BJ (cell line): ENCODE data around the gene TPMT. TPM values are rescaled to one million over a fixed set of nuclear protein-coding genes. Genes with fewer than 3 reads are reported as not detected.
A peak's percentile ranks its signal among the peaks of the same experiment; 100 is the strongest.

Experiments used
- CTCF ChIA-PET: fragments of 350-600 bp; formaldehyde crosslinking; extraction: SDS; loops from one replicate; lab custom pipeline; 2021; ENCODE audit warnings: antibody characterized with exemption, inconsistent platforms; lab: Yijun Ruan, JAX
- POLR2A ChIA-PET: fragments of 300-600 bp; sonication (Branson Sonifier 250); formaldehyde crosslinking; extraction: SDS; loops from one replicate; lab custom pipeline; 2021; ENCODE audit warnings: antibody characterized with exemption; lab: Charles Lee
- DNase-seq: peaks from one replicate; pipeline ENCODE4 v3.0.0-alpha.2; 2011; ENCODE audit warnings: low read depth
- H3K27me3 ChIP-seq: 2 replicates; pipeline ENCODE4 v1.6.0; 2011; ENCODE audit warnings: low read length; ENCODE audit not compliant: control insufficient read depth, insufficient read depth
- H3K36me3 ChIP-seq: 2 replicates; pipeline ENCODE4 v1.5.1; 2011; ENCODE audit warnings: low read length; ENCODE audit not compliant: control insufficient read depth, insufficient read depth
- H3K4me3 ChIP-seq: 2 replicates; pipeline ENCODE4 v1.5.1; 2011; ENCODE audit warnings: low read depth, mild to moderate bottlenecking, control low read depth, low read length
- CTCF ChIP-seq: IDR thresholded peaks from 2 replicates; pipeline ENCODE4 v1.5.1; 2011; ENCODE audit warnings: low read depth, mild to moderate bottlenecking, control low read depth, inconsistent platforms, low read length, moderate library complexity; ENCODE audit not compliant: insufficient read depth
- polyA plus RNA-seq: library from polyadenylated mRNA; depleted of rRNA; stranded (reverse); fragments of >200 nt; gene quantifications from 2 replicates; pipeline ENCODE4 v1.2.3, GENCODE V29; 2011

TPMT gene
- polyA plus RNA-seq, 1 experiment: 10.9 TPM

GRCh38 chr6:18101873-18102272 is 53.0 kb downstream of the TPMT start:
- no peaks in the 10 kb centered on the region for H3K27me3 ChIP-seq
- CTCF ChIA-PET: interaction anchor here (0.7 to 1.7 kb wide), 3 partner anchors 9 to 284 kb away, joined by 3 read pairs; partner anchors contain the start of gene NHLRC1
- H3K4me3 ChIP-seq: no peak overlapping the region
- TF ChIP-seq CTCF: no peak
- POLR2A ChIA-PET: no interaction called here
- DNase-seq: no peak
- H3K36me3 ChIP-seq: no peaks in the 10 kb centered on the region

- Histone ChIP-seq H3K36me3 (no peaks in the 10 kb centered on the region), H3K4me3 (no peak overlapping the region), H3K27me3 (no peaks in the 10 kb centered on the region)
- POLR2A ChIA-PET: no interaction called here
- peak; percentile 14 for DNase-seq
- CTCF ChIA-PET: interaction anchor here (0.6 to 1.7 kb wide), 3 partner anchors 10 to 13 kb away, joined by 3 read pairs; no protein-coding TSS in a partner anchor
- TF ChIP-seq CTCF: no peak
These were observed 53.6 kb downstream of the TPMT start for GRCh38 chr6:18101271-18101670.

- DNase-seq: no peak
- POLR2A ChIA-PET: no interaction called here
- Histone ChIP-seq H3K4me3 (no peak overlapping the region), H3K27me3 (no peaks in the 10 kb centered on the region), H3K36me3 (no peaks in the 10 kb centered on the region)
- CTCF ChIA-PET: interaction anchor here (0.6 kb wide), 1 partner anchor 258 kb away, joined by 3 read pairs; no protein-coding TSS in a partner anchor
- TF ChIP-seq CTCF: no peak
These were observed 54.6 kb downstream of the TPMT start for GRCh38 chr6:18100296-18100695.

GRCh38 chr6:18099511-18099910 is 55.4 kb downstream of the TPMT start:
- Histone ChIP-seq H3K36me3 (no peaks in the 10 kb centered on the region), H3K27me3 (no peaks in the 10 kb centered on the region), H3K4me3 (no peak overlapping the region)
- CTCF ChIA-PET: no interaction called here
- TF ChIP-seq CTCF: no peak
- DNase-seq: no peak
- POLR2A ChIA-PET: no interaction called here

- POLR2A ChIA-PET: no interaction called here
- no peak overlapping the region for H3K4me3 ChIP-seq
These were observed 58.5 kb downstream of the TPMT start for GRCh38 chr6:18096423-18096822.

More at GRCh38 chr6:18096423-18096822, 58.5 kb downstream of the TPMT start:
- no peaks in the 10 kb centered on the region for H3K27me3 ChIP-seq
- no peaks in the 10 kb centered on the region for H3K36me3 ChIP-seq
- DNase-seq: no peak
- CTCF ChIA-PET: no interaction called here
- no peak for TF ChIP-seq CTCF
